Immature natural killer cell (primary cell): ENCODE results near the gene ACO1. TPM values are rescaled to one million over a fixed set of nuclear protein-coding genes. Genes with fewer than 3 reads are reported as not detected.

Experiments used
- DNase-seq, 3 donors: peaks; one replicate each; pipeline ENCODE4 v3.0.0; 2022; ENCODE audit warnings: mixed read lengths in 1 of 3
- H3K27ac Mint-ChIP-seq, 6 donors: one replicate each; pipeline ENCODE4 v1.8.0; 2020; ENCODE audit warnings: mixed read lengths in 6 of 6, mild to moderate bottlenecking in 5 of 6, inconsistent platforms in 4 of 6, moderate library complexity in 3 of 6
- H3K27me3 Mint-ChIP-seq, 3 donors: one replicate each; pipeline ENCODE4 v1.8.0; 2020 to 2021; ENCODE audit warnings: low read depth in 3 of 3, mild to moderate bottlenecking in 3 of 3, mixed read lengths in 3 of 3, moderate library complexity in 3 of 3, inconsistent platforms in 1 of 3
- H3K36me3 Mint-ChIP-seq, 3 donors: one replicate each; pipeline ENCODE4 v1.8.0; 2020; ENCODE audit warnings: mixed read lengths in 3 of 3, inconsistent platforms in 2 of 3, mild to moderate bottlenecking in 2 of 3
- H3K4me1 Mint-ChIP-seq, 2 donors: one replicate each; pipeline ENCODE4 v1.8.0; 2020; ENCODE audit warnings: inconsistent platforms in 2 of 2, mild to moderate bottlenecking in 2 of 2, mixed read lengths in 2 of 2, moderate library complexity in 1 of 2
- H3K4me3 Mint-ChIP-seq, 5 donors: one replicate each; pipeline ENCODE4 v1.8.0; 2020; ENCODE audit warnings: mild to moderate bottlenecking in 5 of 5, mixed read lengths in 5 of 5, inconsistent platforms in 3 of 5, moderate library complexity in 3 of 5
- H3K9me3 Mint-ChIP-seq, 6 donors: one replicate each; pipeline ENCODE4 v1.8.0; 2020; ENCODE audit warnings: mild to moderate bottlenecking in 6 of 6, mixed read lengths in 6 of 6, inconsistent platforms in 4 of 6, moderate library complexity in 3 of 6
- polyA plus RNA-seq, 3 donors: library from polyadenylated mRNA; unstranded; fragments of 300-500 nt; fragmentation: Illumina TruSeq; gene quantifications; one replicate each; pipeline ENCODE4 v1.2.3, GENCODE V29; 2021

The ACO1 gene
- polyA plus RNA-seq, 3 donors from 2014 or later = 6.2 to 16.3 (median 11.8) TPM

DNA sequence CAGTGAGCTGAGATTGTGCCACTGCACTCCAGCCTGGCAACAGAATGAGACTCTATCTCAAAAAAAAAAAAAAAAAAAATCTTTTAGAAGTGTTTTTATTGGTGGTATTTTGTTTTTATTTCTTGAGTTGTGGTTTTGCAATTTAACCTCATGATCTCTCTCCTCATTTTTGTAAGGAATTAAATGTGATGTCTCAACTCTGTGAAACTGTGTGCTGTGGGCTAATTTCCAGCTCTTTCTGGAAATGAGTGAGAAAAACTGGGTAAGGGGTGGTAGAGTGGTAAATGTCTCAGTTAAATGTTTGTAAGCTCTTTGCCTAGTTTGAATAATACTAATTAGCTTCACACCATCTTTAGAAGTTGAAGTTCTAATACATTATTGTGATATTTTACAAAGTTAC lies 29.0 kb downstream of the ACO1 start:
- Mint-ChIP-seq H3K9me3 (no peaks in the 10 kb centered on the region), H3K36me3 (peaks cover 13 to 38% (median 30%) of the 10 kb centered on the region in 3 donors), H3K4me3 (no peak overlapping the region)

DNA sequence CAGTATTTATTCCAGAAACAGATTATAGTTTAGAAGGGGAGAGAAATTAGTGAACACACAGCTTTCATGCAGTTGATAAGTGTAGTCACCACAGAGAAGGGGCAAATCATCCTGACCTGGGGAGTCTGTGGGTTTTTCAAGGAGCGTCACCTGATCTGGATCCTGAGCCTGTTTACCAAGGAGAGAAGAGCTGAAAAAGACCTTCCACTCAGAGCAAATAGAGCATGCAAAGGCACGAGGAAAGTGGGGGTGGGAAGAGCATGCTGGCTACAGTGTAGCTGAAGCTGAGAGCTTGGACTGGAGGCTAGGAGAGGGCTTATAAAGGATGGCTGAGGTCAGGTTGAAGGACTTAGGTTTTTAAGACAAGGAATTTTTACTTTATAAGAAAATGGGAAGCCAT lies 30.4 kb downstream of the ACO1 start:
- H3K4me3 Mint-ChIP-seq = no peak overlapping the region
- no peaks in the 10 kb centered on the region for H3K9me3 Mint-ChIP-seq
- no peak overlapping the region for H3K27ac Mint-ChIP-seq
- H3K4me1 Mint-ChIP-seq = no peaks in the 10 kb centered on the region
- no peaks in the 10 kb centered on the region for H3K27me3 Mint-ChIP-seq
- H3K36me3 Mint-ChIP-seq = peaks cover 5 to 37% (median 25%) of the 10 kb centered on the region in 3 donors
- no peak for DNase-seq

More for the DNA sequence above, 29.0 kb downstream of the ACO1 start:
- H3K4me1 Mint-ChIP-seq = no peaks in the 10 kb centered on the region
- no peaks in the 10 kb centered on the region for H3K27me3 Mint-ChIP-seq
- H3K27ac Mint-ChIP-seq = no peak overlapping the region
- DNase-seq = no peak

DNA sequence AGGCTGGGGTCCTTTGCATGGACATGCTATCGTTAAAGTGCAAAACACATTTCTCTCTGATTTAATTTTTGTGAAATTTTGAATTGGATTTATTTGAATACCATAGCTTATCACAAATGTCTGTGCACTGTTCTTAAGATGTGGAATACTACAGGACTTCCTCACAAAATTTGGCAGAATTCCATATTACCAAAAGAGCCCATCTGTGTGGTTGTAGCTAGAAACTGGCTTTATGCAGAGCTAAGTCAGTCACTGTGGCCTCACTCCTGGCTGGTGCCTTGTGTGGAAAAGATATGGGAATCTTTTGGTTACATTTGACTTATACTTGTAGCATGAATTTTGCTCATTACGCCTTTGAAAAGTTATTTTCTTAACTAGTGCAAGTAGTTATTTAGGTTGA lies 35.5 kb downstream of the ACO1 start:
- Mint-ChIP-seq H3K36me3 (peaks cover 15 to 52% (median 19%) of the 10 kb centered on the region in 3 donors), H3K9me3 (no peaks in the 10 kb centered on the region), H3K27me3 (no peaks in the 10 kb centered on the region), H3K4me1 (no peaks in the 10 kb centered on the region), H3K27ac (no peak overlapping the region), H3K4me3 (no peak overlapping the region)
- DNase-seq = no peak

GRCh38 chr9:32422237-32422806 lies 37.9 kb downstream of the ACO1 start:
- Mint-ChIP-seq H3K36me3 (peaks cover 12 to 51% (median 17%) of the 10 kb centered on the region in 3 donors), H3K9me3 (no peaks in the 10 kb centered on the region), H3K4me3 (no peak overlapping the region), H3K27ac (no peak overlapping the region), H3K27me3 (no peaks in the 10 kb centered on the region), H3K4me1 (no peaks in the 10 kb centered on the region)
- no peak for DNase-seq

DNA sequence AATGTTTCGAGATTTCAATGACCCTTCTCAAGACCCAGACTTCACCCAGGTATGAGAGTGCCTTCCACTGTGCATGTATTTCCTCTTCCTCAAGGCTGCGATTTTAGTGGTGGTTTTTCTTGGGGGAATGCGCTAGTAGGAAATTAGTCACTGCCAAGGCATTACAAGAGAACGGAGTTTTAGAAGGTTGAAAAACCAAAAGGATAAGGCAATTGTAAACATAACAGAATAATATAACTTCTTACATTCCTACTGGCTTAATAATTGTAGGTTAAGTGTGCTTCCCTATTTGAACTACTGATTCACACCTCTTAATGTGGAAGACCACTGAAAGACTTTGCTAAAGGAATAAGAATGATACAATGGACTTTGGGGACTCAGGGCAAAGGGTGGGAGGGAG lies 38.9 kb downstream of the ACO1 start:
- H3K36me3 Mint-ChIP-seq = peaks cover 12 to 42% (median 17%) of the 10 kb centered on the region in 3 donors
- no peaks in the 10 kb centered on the region for H3K27me3 Mint-ChIP-seq
- H3K27ac Mint-ChIP-seq = no peak overlapping the region
- H3K4me1 Mint-ChIP-seq = no peaks in the 10 kb centered on the region
- no peak overlapping the region for H3K4me3 Mint-ChIP-seq
- no peak for DNase-seq
- H3K9me3 Mint-ChIP-seq = no peaks in the 10 kb centered on the region

GRCh38 chr9:32424616-32425015 lies 40.2 kb downstream of the ACO1 start:
- Mint-ChIP-seq H3K27ac (no peak overlapping the region), H3K4me1 (no peaks in the 10 kb centered on the region), H3K9me3 (no peaks in the 10 kb centered on the region), H3K36me3 (peaks cover 12 to 33% (median 17%) of the 10 kb centered on the region in 3 donors), H3K27me3 (no peaks in the 10 kb centered on the region), H3K4me3 (no peak overlapping the region)
- DNase-seq = no peak

DNA sequence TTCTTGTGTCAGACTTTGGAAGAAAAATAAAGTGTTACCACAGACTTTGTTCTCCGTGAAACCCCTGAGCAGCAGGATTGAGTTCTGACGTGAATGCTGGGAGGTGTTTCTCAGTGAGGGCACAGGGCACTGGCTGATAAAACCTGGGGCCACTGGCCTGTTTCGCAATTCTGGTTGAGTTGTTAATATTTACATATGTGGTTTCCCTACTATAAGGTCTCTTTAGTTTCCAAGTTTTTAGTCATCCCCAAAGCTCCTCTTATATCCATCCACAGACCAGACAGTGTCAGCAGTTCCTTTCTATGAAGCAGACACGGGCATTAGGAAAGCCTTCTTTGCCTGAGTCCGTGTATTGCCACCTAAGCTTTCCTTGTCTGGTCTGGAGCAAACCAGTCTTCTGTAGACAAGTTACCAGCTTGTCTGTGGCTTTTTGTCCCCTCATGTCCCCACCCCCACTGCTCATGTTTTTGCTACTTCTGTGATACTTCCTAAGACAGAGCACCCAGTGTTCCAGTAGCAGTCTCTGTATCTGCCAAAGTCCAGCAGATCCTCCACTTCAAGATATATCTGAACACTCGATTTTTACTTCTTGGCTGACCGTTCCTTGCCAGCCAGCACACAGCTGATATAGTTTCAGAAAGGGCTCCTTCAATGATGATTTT lies 42.0 kb downstream of the ACO1 start:
- Mint-ChIP-seq H3K4me3 (no peak overlapping the region), H3K27ac (no peak overlapping the region)

DNA sequence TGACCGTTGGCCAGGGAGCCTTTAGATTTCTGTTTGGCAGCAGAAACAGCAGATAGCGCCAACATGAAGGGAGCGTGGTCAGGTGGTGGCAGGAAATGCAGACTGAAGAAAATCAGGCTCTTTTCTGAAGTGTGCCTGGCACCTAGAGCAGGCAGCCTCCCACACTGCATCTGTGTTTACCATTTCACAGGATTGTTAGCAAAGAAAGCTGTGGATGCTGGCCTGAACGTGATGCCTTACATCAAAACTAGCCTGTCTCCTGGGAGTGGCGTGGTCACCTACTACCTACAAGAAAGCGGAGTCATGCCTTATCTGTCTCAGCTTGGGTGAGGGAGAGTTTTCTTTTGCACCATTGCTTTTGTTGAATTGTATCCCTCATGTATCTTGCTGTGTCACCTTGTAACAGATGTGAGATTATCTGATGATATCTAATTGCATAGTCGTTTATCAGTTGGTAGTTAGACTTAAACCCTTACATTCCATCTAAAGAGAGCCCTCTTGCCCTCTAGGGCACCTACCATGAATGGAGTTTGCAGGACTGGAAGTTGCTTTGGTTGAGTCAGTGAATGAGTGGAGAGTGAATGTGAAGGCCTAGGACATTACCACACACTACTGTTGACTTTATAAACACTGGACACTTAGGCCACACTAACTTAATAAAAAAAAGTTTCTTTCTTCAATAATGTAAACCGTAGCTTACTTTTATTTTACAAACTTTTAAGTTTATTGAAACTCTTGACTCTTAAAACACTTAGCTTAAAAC lies 42.8 kb downstream of the ACO1 start:
- Mint-ChIP-seq H3K27ac (peak overlapping the region in 3 of 6 donors; percentile 2 to 58 (median 44)), H3K9me3 (no peaks in the 10 kb centered on the region), H3K4me1 (no peaks in the 10 kb centered on the region), H3K27me3 (no peaks in the 10 kb centered on the region), H3K4me3 (no peak overlapping the region), H3K36me3 (peaks cover 11 to 34% (median 12%) of the 10 kb centered on the region in 3 donors)
- no peak for DNase-seq

More for the DNA sequence above, 42.0 kb downstream of the ACO1 start:
- Mint-ChIP-seq H3K9me3 (no peaks in the 10 kb centered on the region), H3K27me3 (no peaks in the 10 kb centered on the region), H3K36me3 (peaks cover 12 to 34% (median 17%) of the 10 kb centered on the region in 3 donors), H3K4me1 (no peaks in the 10 kb centered on the region)
- DNase-seq = no peak

DNA sequence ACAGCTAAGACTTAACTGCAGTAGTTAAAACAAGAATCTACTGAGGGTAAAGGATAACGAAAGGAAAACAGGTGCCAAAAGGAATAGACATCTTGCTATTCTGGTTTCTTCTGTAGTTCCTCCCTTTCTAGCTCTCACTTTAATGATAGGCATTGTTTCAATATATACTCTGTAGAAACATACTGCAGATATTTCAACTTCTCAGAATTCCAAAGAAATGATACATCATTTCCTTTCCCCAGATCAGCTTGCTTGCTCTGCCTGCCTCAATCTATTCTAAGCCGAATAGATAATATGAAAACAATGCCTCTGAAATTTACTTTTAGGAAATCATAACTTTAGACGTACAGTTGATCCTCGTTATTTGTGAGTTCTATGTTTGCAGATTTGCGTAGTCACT lies 46.3 kb downstream of the ACO1 start:
- no peaks in the 10 kb centered on the region for H3K27me3 Mint-ChIP-seq
- H3K4me1 Mint-ChIP-seq = no peaks in the 10 kb centered on the region
- no peak overlapping the region for H3K4me3 Mint-ChIP-seq
- no peak overlapping the region for H3K27ac Mint-ChIP-seq
- no peak for DNase-seq
- peaks cover 0 to 27% (median 4%) of the 10 kb centered on the region in 3 donors for H3K36me3 Mint-ChIP-seq
- no peaks in the 10 kb centered on the region for H3K9me3 Mint-ChIP-seq

DNA sequence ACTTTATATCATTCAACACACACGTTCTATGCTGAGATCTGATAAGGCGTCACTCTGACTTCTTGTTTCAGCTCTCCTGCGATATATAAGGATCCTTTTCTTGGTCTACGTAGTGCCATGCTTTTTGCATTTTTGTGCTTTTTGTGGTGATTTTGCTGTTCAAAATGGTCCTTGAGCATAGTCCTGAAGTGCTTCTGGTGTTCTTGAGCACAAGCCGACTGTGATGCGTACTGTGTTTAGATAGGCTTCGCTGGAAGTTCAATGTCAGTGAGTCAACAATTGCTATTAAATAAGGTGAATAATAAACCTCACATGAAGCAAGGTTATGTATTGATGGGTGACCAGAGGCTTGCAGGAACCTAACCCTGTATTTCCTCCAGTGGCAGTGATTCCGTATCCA lies 46.8 kb downstream of the ACO1 start:
- Mint-ChIP-seq H3K4me3 (no peak overlapping the region), H3K4me1 (no peaks in the 10 kb centered on the region), H3K36me3 (peaks cover under 1 to 29% (median 4%) of the 10 kb centered on the region in 3 donors), H3K9me3 (no peaks in the 10 kb centered on the region), H3K27ac (no peak overlapping the region), H3K27me3 (peaks cover 0 to 2% (median 0%) of the 10 kb centered on the region in 3 donors)
- DNase-seq = no peak

GRCh38 chr9:32431940-32432555 lies 47.6 kb downstream of the ACO1 start:
- Mint-ChIP-seq H3K27ac (peak overlapping the region in 2 of 6 donors; percentile 44 to 59), H3K4me1 (no peaks in the 10 kb centered on the region), H3K4me3 (no peak overlapping the region), H3K36me3 (peaks cover 4 to 34% (median 4%) of the 10 kb centered on the region in 3 donors), H3K27me3 (peaks cover 0 to 2% (median 0%) of the 10 kb centered on the region in 3 donors), H3K9me3 (no peaks in the 10 kb centered on the region)
- DNase-seq = peak; percentile 5 to 25 (median 22)

GRCh38 chr9:32434892-32435291 lies 50.4 kb downstream of the ACO1 start:
- H3K4me3 Mint-ChIP-seq = no peak overlapping the region
- DNase-seq = no peak
- no peaks in the 10 kb centered on the region for H3K9me3 Mint-ChIP-seq
- no peaks in the 10 kb centered on the region for H3K4me1 Mint-ChIP-seq
- peaks cover 0 to 2% (median 0%) of the 10 kb centered on the region in 3 donors for H3K27me3 Mint-ChIP-seq
- no peak overlapping the region for H3K27ac Mint-ChIP-seq
- H3K36me3 Mint-ChIP-seq = peaks cover 0 to 51% (median 4%) of the 10 kb centered on the region in 3 donors

GRCh38 chr9:32441678-32442077 lies 57.2 kb downstream of the ACO1 start:
- H3K36me3 Mint-ChIP-seq = peaks cover 29 to 64% (median 30%) of the 10 kb centered on the region in 3 donors
- peak overlapping the region in 1 of 6 donors; percentile 12 for H3K27ac Mint-ChIP-seq
- no peak for DNase-seq
- no peak overlapping the region for H3K4me3 Mint-ChIP-seq
- H3K9me3 Mint-ChIP-seq = no peaks in the 10 kb centered on the region
- no peaks in the 10 kb centered on the region for H3K4me1 Mint-ChIP-seq
- H3K27me3 Mint-ChIP-seq = no peaks in the 10 kb centered on the region

DNA sequence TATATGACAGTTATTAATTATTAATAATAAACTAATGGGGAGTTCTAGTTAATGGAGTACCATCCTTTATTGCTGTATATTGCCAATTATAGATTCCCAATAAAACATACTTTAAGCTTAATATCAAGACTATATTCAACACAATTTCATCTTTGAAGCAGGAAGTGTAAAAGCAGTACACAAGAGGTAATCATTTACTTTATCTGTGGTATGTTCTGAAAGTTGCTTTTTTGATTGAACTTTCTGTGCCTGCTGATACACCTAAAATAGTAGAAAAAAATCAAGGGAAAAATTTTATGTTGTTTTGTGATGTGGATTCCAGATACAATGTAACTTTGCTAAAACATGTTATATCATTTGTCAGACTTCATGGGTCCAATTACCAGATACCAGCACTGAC lies 58.0 kb downstream of the ACO1 start:
- peak overlapping the region in 2 of 6 donors; percentile 33 to 66 for H3K27ac Mint-ChIP-seq
- DNase-seq = no peak
- peaks cover 0 to 2% (median 0%) of the 10 kb centered on the region in 3 donors for H3K27me3 Mint-ChIP-seq
- H3K4me3 Mint-ChIP-seq = no peak overlapping the region
- no peaks in the 10 kb centered on the region for H3K9me3 Mint-ChIP-seq
- peaks cover 34 to 65% (median 34%) of the 10 kb centered on the region in 3 donors for H3K36me3 Mint-ChIP-seq
- no peaks in the 10 kb centered on the region for H3K4me1 Mint-ChIP-seq
